Lung (tissue), 12 donors: ENCODE data around the gene KLF16. TPM values are rescaled to one million over a fixed set of nuclear protein-coding genes. Genes with fewer than 3 reads are reported as not detected.

Experiments used
- ATAC-seq: fragments of 200-7000 bp; cut with Tn5 transposase; one replicate; pipeline ENCODE4 v1.9.1; 2020; ENCODE audit warnings: moderate number of reproducible peaks; ENCODE audit not compliant: insufficient read depth, low FRiP score
- DNase-seq, 3 donors: peaks; one replicate each; pipeline ENCODE4 v3.0.0-alpha.2; 2013 to 2017
- H3K27ac ChIP-seq, 2 donors: one replicate each; pipeline ENCODE4 v1.5.1; 2013; ENCODE audit warnings: mild to moderate bottlenecking in 2 of 2, moderate library complexity in 2 of 2, control low read depth in 1 of 2, inconsistent platforms in 1 of 2, low read depth in 1 of 2, low read length in 1 of 2
- H3K27me3 ChIP-seq, 3 donors: one replicate each; pipeline ENCODE4 v1.5.1; 2013; ENCODE audit warnings: low read length in 2 of 3; ENCODE audit not compliant: control insufficient read depth in 3 of 3, insufficient read depth in 3 of 3
- H3K36me3 ChIP-seq, 4 donors: one replicate each; pipeline ENCODE4 v1.5.1; 2013; ENCODE audit warnings: low read length in 4 of 4, mild to moderate bottlenecking in 1 of 4, moderate library complexity in 1 of 4; ENCODE audit not compliant: control insufficient read depth in 4 of 4, insufficient read depth in 4 of 4
- H3K4me1 ChIP-seq, 5 donors: one replicate each; pipeline ENCODE4 v1.5.1; 2013; ENCODE audit warnings: low read length in 5 of 5, mild to moderate bottlenecking in 2 of 5, moderate library complexity in 1 of 5; ENCODE audit not compliant: control insufficient read depth in 5 of 5, insufficient read depth in 5 of 5
- H3K4me3 ChIP-seq: one replicate; pipeline ENCODE4 v1.5.1; 2013; ENCODE audit warnings: mild to moderate bottlenecking, control low read depth, moderate library complexity
- H3K9ac ChIP-seq, 2 donors: one replicate each; pipeline ENCODE4 v1.5.1; 2013; ENCODE audit warnings: low read length in 2 of 2, control low read depth in 1 of 2; ENCODE audit not compliant: insufficient read depth in 1 of 2
- H3K9me3 ChIP-seq, 4 donors: one replicate each; pipeline ENCODE4 v1.5.1; 2013; ENCODE audit warnings: low read length in 3 of 4, mild to moderate bottlenecking in 1 of 4, moderate library complexity in 1 of 4; ENCODE audit not compliant: control insufficient read depth in 4 of 4, insufficient read depth in 3 of 4
- CTCF ChIP-seq: IDR thresholded peaks from 2 replicates; pipeline ENCODE4 v1.5.1; 2012; ENCODE audit warnings: mild to moderate bottlenecking; ENCODE audit errors: control extremely low read depth, extremely low read depth
- WGBS, 2 donors: extraction: QIAGEN DNeasy Blood & Tissue Kit; methylation state at CpG; one replicate each; pipeline ENCODE4 v1.1.7; 2013; 5-methylcytosine and 5-hydroxymethylcytosine counted together
- polyA plus RNA-seq, 2 donors: library from polyadenylated mRNA; stranded (reverse); fragments of 200-250 nt; gene quantifications; one replicate each; pipeline ENCODE4 v1.2.1, GENCODE V29; 2013
- total RNA-seq, 2 donors: library from RNA; depleted of rRNA in 1 of 2; stranded (reverse); fragments of >200 nt in 1 of 2; gene quantifications; one replicate each; pipeline ENCODE4 v1.2.1, GENCODE V29; 2014 to 2021
- donor health status: control.
- donor health status: control.
- donor health status: Bipolar disorder and iron deficiency.
- donor health status: healthy.
- donor health status: DM: yes; HTN: yes; CAD: no.

Gene KLF16
- total and polyA plus RNA-seq, 4 donors, result 3.3 to 25.6 (median 15.8) TPM

- Histone ChIP-seq H3K27ac (peak overlapping the region; percentile 25 to 57), H3K36me3 (peaks cover 0 to 10% (median 1%) of the 10 kb centered on the region in 4 donors), H3K9ac (no peak overlapping the region), H3K27me3 (no peaks in the 10 kb centered on the region), H3K4me1 (peaks cover 0 to 38% (median 3%) of the 10 kb centered on the region in 5 donors), H3K4me3 (no peak overlapping the region), H3K9me3 (no peaks in the 10 kb centered on the region)
- TF ChIP-seq CTCF, result no peak
- 71 to 80% methylated on average over 35 of the region's 35 CpGs for WGBS, 2 donors
- ATAC-seq, result no peak
- DNase-seq, result no peak
Measured at GRCh38 chr19:1841209-1841924, 22.0 kb downstream of the KLF16 start.

GRCh38 chr19:1840541-1841115 lies 22.8 kb downstream of the KLF16 start:
- ATAC-seq (no peak), DNase-seq (no peak)
- 68 to 75% methylated on average over 22 of the region's 22 CpGs for WGBS, 2 donors
- no peak for TF ChIP-seq CTCF
- Histone ChIP-seq H3K4me3 (no peak overlapping the region), H3K27me3 (no peaks in the 10 kb centered on the region), H3K27ac (peak overlapping the region; percentile 25 to 57), H3K36me3 (peaks cover 0 to 10% (median 1%) of the 10 kb centered on the region in 4 donors), H3K9me3 (no peaks in the 10 kb centered on the region), H3K4me1 (peaks cover 0 to 32% (median 0%) of the 10 kb centered on the region in 5 donors), H3K9ac (no peak overlapping the region)

DNA sequence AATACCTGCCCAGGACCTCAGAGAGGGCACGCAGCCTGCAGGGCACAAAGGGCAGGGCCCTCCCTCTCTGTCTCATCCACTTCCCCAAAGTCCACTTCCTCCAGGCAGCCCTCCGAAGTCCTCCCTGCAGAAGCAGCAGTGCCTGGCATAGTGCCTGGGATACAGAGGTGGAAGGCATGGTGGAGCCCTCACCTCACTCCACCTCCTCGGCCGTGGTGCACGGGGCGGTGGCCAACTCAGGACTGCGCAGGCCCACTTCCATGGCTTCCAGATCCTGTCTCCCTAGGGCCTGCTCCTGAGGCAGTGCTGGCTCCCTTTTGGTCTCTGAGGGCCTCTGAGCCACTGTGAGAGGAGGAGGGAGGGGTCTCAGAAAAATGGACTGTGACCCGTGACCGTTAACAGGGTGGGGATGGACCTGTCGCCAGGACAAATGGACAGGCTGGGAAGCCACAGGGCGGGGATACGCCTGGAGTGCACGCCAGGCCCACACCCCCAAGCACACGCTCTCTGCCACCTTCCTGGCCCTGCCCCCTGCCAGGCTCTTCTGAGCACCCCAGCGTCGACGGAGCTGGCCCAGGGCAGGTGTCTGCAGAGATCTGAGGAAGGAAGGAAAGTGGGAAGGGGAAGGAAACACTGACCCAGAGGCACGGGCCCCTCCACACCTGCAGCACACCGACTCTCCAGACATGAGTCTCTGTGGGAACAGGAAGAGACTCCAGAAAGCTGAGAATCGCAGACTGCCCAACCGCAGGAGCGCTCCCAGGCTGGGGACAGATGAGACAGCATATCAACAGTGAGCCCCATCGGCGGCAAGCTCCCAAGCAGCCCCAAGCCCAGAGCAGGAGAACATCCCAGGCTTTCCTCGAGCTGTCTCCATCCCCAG lies 23.5 kb downstream of the KLF16 start:
- no peak overlapping the region for H3K27ac ChIP-seq
- peaks cover 0 to 7% (median 0%) of the 10 kb centered on the region in 4 donors for H3K36me3 ChIP-seq
- no peaks in the 10 kb centered on the region for H3K9me3 ChIP-seq
- H3K9ac ChIP-seq, result no peak overlapping the region
- WGBS, 2 donors, result 55 to 66% methylated on average over 25 of the region's 25 CpGs
- no peak for TF ChIP-seq CTCF
- no peak for ATAC-seq
- no peaks in the 10 kb centered on the region for H3K27me3 ChIP-seq
- peaks cover 0 to 27% (median 0%) of the 10 kb centered on the region in 5 donors for H3K4me1 ChIP-seq
- H3K4me3 ChIP-seq, result no peak overlapping the region
- DNase-seq, result no peak
